ENCODE results near the gene ZNF471.

Gene ZNF471

GRCh38 chr19:56572589-56572988 is 64.9 kb downstream of the ZNF471 start:
- in situ Hi-C loops (cut with MboI; ENCODE audit: low sequenced_read_pairs), result no loop called here

- in situ Hi-C loops (cut with MboI; ENCODE audit: low sequenced_read_pairs), result no loop called here
Measured at GRCh38 chr19:56573914-56574313, 66.3 kb downstream of the ZNF471 start.

- in situ Hi-C loops (cut with MboI; ENCODE audit: low sequenced_read_pairs), result no loop called here
Measured at GRCh38 chr19:56577719-56578602, 70.3 kb downstream of the ZNF471 start.

All from HL-60/S4 treated with phorbol 12-myristate 13-acetate at 8.2 ng/mL for 4 days and 3 days (cell line).